Fibroblast of pulmonary artery (primary cell): ENCODE data around the gene CASP2.
A peak's percentile ranks its signal among the peaks of the same experiment; 100 is the strongest.

Source experiments
- DNase-seq: peaks from one replicate; pipeline ENCODE4 v3.0.0-alpha.2; 2010; ENCODE audit warnings: low read depth
- H3K4me3 ChIP-seq: replicated peaks from 2 replicates; pipeline ENCODE4 v1.5.1; 2011; ENCODE audit warnings: low read depth, mild to moderate bottlenecking, control low read depth, low read length, moderate library complexity
- TF ChIP-seq, protein P1 (sequence below): IDR thresholded peaks from 2 replicates; pipeline ENCODE4 v1.5.1; 2011; ENCODE audit warnings: mild to moderate bottlenecking, control low read depth, low read length, inconsistent platforms; ENCODE audit errors: missing control alignments

CASP2 gene

DNA sequence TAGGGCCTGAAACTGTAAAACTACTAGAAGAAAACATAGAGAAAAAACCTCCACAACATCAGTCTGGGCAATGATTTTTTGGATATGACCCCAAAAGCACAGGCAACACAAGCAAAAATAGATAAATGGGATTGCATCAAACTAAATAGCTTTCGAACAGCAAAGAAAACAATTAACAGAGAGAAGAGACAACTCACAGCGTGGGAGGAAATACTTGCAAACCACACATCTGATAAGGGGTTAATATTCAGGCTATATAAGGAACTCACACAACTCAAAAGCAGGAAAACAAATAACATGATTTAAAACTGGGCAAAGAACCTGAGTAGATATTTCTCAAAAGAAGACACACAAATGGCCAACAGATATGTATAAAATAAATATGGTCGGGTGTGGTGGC is 32.6 kb upstream of the CASP2 start:
- DNase-seq = peak; percentile 52
- TF ChIP-seq, protein P1, sequence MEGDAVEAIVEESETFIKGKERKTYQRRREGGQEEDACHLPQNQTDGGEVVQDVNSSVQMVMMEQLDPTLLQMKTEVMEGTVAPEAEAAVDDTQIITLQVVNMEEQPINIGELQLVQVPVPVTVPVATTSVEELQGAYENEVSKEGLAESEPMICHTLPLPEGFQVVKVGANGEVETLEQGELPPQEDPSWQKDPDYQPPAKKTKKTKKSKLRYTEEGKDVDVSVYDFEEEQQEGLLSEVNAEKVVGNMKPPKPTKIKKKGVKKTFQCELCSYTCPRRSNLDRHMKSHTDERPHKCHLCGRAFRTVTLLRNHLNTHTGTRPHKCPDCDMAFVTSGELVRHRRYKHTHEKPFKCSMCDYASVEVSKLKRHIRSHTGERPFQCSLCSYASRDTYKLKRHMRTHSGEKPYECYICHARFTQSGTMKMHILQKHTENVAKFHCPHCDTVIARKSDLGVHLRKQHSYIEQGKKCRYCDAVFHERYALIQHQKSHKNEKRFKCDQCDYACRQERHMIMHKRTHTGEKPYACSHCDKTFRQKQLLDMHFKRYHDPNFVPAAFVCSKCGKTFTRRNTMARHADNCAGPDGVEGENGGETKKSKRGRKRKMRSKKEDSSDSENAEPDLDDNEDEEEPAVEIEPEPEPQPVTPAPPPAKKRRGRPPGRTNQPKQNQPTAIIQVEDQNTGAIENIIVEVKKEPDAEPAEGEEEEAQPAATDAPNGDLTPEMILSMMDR = no peak

DNA sequence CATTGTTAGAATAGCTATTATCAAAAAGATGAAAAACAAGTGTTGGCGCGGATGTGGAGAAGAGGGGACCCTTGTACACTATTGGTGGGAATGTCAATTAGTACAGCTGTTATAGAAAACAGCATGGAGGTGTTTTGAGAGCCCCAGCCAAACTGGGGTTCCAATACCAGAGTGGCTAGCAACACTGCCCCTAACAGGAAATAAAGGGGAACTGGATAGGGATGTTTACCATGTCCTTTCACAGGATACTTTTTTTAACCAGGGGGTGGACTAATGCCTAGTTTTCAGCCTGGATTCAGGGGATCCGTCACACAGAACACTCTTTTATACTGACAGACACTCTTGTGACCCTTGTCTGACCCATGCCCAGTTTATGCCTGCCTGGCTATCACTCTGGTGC is 31.8 kb upstream of the CASP2 start:
- TF ChIP-seq, protein P1 = no peak
- no peak for DNase-seq
- H3K4me3 ChIP-seq = no peak overlapping the region

More for the DNA sequence above, 32.6 kb upstream of the CASP2 start:
- H3K4me3 ChIP-seq = no peak overlapping the region

- H3K4me3 ChIP-seq = no peak overlapping the region
- TF ChIP-seq, protein P1 = no peak
- no peak for DNase-seq
Observed at GRCh38 chr7:143256932-143257331, 31.2 kb upstream of the CASP2 start.

GRCh38 chr7:143257501-143257900 is 30.6 kb upstream of the CASP2 start:
- no peak overlapping the region for H3K4me3 ChIP-seq
- TF ChIP-seq, protein P1 = no peak
- no peak for DNase-seq

DNA sequence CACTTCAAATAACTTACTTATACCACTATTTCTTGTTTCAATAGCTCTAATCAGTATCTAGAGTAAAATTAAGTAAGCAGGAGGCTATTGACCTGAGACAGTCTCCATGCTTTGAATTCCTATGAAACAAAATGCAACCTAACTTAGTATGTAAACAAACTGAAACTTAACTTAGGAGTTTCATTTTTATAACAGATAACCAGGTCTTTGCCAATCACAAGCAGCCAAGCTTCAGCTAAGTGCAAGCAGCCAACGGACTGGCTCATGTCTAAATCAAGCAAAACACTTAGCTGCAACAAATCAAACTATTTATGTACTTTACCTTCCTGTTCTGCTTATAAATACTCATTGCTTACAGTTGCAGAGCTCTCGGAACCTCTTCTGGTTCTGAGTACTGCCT is 29.3 kb upstream of the CASP2 start:
- TF ChIP-seq, protein P1 = no peak
- DNase-seq = peak; percentile 18
- no peak overlapping the region for H3K4me3 ChIP-seq

- H3K4me3 ChIP-seq = no peak overlapping the region
- TF ChIP-seq, protein P1 = no peak
- no peak for DNase-seq
Observed at GRCh38 chr7:143259765-143260164, 28.4 kb upstream of the CASP2 start.

- no peak for DNase-seq
- TF ChIP-seq, protein P1 = no peak
- no peak overlapping the region for H3K4me3 ChIP-seq
Observed at GRCh38 chr7:143261901-143262300, 26.2 kb upstream of the CASP2 start.
